Stimulated activated CD4-positive, alpha-beta T cell treated with anti-CD3 and anti-CD28 coated beads, Interleukin-1b, Interleukin-23, amount 100 ng/mL, for 48 hours (primary cell): ENCODE measurements around the gene TESMIN.

Experiments used
- DNase-seq: peaks from one replicate; pipeline ENCODE4 v3.0.0-alpha.2; 2020

The TESMIN gene

DNA sequence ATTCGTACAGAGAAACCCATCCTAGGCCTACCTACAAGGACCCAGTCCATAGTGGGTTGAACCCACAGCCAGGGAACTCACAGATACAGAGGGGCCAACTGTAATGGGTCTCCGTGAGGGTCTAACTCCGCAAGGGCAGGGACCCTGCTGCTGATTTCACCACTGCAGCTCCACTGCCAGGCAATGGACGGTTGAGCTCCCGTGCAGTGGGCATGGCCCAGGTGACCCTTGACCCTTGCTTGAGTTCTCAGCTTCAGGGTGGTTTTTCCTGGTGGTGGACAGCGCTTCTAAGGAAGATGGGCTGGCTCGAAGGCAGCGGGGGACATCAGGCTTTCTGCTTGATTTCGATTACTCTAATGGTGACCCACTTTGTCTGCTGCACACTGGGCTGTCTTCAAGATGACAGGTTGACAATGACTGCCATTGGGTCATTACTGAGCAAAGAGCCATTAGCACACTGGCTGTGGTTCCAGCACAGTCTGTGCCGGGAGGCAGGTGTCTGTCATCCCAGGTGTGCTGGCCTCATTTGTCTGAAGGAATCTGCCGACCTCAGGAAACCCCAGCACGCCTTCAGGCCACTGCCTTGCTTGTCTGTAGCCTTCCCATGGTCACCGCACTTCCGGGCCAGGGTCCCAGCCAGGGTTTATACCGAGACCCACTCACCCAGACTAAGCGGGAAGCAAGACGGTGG lies 70.6 kb downstream of the TESMIN start:
- DNase-seq, result no peak

DNA sequence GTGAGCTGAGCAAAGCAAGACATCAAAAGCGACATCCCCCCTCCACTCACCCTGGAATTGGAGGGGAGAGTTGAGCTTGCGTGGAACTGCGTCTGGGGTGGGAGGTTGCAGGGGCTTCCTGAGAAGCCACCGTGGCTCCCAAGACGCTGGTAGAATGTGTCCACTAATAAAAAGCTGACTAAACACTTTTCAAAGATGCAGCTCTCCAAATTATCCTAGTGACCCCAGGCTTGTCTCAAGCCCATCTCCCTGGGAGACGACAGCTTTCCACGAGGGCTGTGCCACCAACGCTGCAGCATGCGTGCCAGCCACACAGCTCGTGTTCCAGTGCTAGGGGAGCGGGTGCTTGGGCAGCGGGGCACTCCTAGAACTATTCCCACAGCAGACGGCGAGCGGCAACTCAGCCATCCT lies 73.3 kb downstream of the TESMIN start:
- no peak for DNase-seq

DNA sequence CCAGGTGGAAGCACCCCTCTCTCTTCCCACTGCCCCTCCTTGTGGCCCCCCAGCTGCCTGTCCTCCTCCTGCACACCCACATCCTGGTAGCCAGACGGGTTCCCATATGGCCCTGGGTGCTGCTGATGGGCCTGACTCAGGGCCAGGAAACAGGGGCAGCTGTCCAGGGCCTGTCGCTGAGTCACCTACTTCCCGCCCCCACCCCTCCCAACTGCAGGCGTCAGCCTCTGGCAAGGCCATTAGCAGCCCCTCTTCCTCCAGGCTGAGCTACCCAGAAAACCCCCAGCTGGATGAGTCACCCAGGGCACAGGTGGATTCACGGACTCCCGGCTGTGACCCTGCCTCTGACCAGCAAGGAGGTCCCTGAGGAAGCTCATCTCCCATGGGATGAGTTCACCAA lies 73.9 kb downstream of the TESMIN start:
- DNase-seq, result no peak

DNA sequence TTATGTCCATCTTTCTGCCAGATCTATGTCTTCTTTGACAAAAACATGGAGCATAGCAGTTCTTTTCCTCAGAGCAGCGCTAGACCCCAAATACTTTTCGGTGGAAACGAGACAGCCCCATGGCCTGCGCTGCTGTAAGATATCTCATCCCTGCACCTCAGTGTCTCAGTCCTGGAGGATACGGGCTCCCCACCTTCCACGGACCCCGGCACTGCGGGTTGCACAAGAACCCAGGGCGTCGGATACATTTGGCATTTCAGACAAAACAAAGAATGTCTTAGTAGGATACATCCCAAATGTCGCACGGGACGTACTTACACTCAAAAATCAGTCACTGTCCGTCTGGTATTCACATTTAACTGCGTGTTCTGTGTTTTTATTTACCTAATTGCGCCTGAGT lies 76.9 kb downstream of the TESMIN start:
- DNase-seq, result no peak

DNA sequence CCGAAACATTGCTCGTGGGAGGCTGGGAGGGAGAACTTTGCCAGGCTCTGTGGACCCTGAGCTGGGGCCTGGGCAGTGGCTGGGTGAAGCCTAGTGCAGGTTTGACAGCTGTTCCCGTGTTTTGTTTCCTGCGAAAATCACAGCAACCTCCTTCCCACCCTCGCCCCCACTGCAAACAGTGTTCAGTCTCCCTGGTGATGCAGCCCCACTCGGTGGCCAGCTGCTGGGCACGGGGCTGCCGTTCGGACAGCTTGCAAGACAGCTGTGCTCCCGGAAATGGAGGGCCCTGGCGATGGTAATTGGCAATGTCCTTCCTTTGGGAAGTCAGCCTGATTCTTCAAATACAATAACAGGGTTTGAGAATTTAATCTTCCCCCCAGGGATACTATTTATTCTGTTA lies 77.3 kb downstream of the TESMIN start:
- no peak for DNase-seq

DNA sequence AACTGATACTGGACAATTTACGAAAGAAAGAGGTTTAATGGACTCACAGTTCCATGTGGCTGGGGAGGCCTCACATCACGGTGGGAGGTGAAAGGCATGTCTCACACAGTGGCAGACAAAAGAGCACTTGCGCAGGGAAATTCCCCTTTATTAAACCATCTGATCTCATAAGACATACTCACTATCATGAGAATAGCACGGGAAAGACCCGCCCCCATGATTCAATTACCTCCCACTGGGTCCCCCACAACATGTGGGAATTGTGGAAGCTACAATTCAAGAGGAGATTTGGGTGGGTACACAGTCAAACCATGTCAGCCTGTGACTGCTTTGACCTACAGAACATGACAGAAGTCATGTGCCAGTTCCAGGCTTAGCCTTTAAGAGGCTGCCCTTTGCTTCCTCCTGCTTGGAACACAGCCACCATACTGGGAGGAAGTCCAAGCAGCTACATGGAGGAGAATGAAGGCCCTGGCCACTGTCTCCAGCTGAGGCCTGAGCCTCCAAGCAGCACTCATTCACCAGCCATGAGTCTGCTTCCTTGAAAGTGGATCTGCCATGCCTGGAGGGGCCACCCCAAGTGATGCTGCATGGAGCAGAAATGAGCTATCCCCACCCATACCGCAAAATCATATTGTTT lies 77.9 kb downstream of the TESMIN start:
- no peak for DNase-seq

DNA sequence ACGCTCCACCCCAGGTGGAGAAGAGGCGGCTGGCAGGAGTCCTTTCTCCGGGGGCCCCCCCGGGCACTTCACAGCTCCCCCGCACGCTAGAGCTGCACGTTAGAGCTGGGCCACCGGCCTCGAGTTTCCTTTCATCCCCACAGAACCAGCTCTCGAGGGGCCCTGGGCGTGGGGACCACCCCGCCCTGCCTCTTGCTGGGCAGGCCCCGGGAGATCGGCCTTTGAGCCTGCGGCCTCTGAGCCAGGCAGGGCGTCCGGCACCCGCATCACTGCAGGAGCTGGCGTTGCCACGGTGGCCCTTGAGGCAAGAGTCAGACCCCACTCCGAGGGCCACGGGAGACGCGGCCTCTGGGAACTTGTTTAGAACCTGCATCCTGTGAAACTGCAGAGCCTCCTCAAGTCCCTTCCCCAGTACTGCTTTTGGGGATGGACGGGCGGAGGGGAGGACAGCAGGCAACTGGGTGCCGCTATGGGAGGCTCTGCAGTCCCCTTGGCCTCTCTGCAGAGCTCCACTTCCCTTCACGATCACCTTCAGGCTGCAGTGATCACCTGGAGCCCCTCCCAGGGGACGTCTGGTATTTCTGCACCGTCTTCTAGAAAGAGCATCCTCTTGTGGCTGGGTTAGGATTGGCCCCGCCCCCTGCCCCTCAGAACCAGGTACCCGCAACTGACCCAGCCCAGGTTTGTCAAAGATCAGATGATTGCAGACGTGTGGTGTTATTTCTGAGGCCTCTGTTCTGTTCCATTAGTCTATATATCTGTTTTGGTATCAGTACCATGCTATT lies 80.9 kb downstream of the TESMIN start:
- DNase-seq, result no peak

DNA sequence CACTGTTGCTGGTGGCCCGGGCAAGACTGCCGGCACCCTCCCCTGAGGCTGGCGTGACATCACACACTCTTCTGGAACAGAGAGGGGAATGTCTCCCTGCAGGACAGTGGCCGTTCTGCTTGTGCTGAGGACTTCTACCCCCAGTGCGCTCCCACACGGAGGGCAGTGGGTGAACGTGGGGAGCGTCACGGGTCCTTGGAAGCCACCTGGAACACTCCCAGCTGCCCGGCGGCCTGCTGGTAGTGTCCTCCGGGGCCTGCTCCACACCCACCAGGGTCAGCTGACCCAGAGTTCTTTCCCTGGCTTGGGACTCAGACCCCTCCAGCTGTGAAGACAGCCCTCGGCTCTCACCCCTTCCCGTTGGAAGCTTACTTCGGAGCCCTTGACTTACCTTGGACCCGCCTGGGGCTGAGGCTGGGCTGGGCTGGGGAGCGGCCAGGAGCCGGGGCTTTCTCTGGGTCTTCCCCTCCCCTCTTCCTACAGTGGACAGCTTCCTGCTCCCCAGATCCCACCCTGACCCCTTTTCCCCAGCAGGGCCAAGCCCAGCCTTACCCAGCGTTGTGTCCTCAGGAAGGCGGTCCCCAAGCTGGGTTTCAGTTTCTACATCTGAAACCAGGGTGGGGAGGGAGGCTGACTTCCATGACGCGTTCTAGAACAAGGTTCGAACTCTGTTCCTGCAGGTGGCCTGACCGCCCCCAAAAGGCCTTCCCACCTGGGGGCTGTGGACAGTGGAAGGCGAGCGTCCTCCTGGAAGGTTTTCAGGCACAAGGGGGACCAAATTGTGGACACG lies 81.8 kb downstream of the TESMIN start:
- no peak for DNase-seq

DNA sequence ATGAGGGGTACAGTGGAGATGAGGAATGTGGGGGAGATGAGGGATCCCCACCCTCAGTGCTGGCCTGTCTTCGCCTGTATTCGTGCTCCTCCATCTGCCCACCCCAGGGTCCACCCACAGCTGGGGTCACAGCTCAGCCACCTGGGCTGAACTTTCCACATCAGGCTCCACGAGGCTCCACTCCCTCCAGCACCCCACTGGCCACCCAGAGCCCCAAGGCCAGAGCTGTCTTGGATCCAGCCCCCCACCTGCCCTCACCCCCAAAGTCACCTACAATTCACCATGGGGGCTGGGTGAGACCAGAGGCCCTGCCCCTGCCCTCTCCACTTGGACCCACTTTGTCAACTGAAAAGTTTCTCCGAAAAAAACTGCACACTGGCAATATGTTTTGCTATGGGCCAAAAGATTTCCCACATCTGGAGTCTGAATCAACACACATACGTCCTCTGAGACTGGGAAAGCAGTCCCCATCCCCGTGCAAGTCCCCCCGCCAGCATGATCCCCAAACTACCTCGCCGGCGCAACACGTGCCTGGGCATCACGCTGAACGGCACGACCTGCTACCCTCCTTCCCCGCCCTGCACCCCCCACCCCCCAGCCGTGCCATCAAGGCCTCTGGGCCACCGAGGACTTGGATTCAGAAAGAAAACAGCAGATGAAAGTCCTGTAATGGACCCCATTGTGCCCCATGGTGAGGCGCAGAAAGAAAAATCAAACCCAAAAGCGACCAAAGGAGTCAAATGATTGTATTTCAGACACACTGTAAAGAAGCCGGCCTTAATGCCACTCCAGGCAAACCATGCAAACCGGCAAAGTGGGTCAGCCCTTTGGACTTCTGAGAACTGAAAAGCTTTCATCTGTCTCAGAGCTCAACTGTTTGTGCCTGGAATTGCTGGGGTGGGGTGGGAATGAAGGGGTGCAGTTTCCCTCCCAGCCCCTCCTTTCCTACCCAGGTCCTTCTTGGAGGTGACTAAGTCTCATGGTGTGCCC lies 83.5 kb downstream of the TESMIN start:
- DNase-seq, result no peak

DNA sequence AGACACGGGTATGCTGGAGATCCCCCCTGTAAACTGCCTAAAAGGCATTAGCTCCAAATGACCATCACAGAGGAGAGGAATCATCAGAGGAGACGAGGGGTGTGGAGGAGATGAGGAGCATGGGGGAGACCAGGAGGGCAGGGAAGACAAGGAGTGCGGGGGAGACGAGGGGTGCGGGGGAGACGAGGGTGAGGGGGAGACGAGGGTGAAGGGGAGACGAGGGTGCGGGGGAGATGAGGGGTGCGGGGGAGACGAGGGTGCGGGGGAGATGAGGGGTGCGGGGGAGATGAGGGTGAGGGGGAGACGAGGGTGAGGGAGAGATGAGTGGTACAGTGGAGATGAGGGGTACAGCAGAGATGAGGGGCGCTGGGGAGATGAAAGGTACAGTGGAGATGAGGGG lies 84.5 kb downstream of the TESMIN start:
- no peak for DNase-seq

DNA sequence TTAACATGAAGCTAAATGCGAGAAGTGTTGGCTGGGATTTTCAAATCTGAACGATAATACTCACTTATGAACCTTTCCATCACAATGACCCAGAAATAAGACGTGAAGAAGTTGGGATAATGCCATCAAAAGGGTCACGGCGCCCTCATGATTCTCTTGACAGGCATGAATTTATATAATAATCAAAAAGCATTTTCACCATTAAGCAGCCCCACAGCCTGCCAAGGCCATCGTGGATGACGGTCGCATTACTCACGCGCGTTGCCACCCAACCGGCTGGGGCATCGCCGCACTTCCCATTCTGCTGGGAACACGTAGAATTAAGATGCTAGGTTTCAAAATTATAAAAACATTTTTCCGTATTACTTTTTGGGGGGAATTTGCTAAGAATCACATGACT lies 85.9 kb downstream of the TESMIN start:
- no peak for DNase-seq

DNA sequence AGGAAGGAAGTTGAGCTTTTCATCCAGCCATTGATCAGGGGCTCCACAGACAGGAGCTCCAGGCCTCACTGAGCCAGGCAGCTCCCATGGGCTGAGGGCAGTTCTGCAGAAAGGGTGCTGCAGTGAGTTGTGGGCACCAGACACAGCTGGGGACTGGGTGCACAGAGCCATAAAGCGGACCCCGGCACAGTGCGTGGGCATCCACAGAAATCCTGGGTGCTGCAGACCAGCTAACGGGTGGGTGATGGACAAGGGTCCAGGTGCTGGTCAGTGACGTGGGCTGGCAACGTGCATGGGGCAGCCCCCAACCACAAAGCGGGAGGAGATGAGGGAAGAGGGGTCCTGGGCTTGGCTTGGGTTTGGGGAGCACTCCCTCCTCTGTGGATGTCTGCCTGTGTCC lies 86.4 kb downstream of the TESMIN start:
- no peak for DNase-seq

DNA sequence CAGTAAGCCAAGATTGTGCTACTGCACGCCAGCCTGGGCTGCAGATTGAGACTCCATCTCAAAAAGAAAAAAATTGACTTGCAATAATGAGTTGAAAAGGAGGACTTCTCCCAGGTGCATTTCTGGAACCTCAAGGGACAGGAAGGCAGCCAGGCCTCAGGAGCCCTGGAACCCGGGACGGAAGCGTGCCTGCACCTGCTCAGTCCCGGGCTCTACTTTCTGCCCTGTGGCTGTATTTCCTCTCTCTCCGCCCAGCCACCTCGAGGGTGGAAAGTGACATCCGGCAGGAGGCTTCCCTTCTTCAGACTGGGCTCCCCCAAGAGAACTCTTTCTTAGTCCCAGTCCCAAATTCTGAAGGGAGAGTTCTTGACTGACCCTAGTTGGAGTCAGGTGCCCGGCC lies 87.2 kb downstream of the TESMIN start:
- no peak for DNase-seq

DNA sequence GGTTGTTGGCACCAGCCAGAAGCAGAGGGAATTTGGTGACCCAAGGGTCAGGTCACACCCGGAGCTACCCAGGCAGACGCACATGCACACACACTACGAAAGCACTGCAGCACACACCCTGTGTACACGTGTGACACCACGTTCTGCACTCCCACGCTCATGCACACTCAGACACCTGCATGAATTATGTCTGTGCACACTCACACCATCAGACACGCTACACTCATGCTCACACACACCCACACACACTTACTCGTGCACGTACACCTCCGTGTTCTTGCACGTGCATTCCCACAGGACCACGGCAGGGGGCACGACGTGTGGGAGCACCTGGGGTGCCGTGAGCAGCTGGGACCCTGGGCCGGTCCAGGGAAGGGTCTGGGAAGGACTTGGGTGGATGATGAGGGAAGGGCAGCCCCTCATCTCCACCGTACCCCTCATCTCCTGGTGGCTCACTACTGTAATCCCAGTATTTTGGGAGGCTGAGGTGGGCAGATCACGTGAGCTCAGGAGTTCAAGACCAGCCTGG lies 87.8 kb downstream of the TESMIN start:
- DNase-seq, result no peak

DNA sequence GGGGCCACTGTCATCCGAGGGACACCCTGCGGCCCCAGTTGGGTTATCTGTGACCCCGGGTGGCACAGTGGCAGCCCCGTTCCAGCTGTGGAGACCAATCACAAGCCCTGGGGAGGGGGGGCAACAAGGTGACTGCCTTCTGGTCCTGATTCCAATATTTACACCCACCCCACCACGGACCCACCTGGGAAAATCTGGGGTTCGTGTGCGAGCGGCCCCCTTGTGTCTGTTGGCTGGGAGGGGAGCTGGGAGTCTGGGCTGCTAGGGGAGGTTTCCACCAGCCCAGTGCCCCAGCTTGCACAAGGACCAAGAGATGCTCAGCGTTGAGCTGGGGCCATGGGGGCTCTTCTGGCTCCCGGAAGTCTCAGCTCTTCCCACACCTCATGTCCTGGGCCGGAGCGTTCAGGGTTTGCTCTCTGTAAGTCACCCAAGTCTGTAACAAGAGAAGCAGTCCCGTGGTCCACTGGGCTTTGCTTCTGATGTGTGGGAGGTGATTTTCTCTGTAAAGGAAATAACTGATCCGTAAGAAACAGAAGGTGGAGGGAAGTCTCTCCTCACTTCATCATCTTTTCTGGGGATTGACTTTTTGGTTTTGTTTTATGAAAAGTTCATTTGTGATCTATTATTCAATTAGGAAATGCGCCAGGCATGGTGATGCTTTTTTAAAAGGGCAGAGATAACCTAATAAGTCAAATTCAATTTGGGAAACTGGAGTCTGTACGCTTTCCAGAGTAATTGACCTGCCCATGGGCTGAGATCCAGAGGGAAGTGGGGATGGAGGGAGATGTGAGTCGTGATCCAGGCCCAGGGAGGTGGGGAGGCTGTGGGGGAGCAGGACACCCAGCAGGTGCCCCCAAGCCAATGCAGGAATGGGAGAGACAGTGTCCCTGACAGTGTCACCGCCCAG lies 89.4 kb downstream of the TESMIN start:
- no peak for DNase-seq

DNA sequence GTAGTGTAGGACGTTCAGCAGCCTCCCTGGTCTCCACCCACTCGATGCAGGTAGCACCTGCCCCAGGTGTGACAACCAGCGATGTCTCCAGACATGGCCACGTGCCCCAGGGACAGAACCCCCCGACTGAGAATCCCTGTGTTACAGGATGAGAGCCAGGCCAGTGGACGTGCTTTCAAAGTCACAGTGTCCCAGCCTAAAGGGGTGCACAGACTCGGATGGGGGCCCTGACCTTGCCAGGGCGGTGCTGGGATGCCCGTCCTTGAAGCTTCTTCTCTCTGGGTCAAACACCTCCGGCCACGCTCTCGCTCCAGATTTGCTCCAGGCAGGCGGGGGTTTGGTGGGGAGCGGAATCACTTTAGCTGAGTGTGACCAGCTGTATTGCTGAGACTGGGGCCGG lies 90.3 kb downstream of the TESMIN start:
- no peak for DNase-seq

DNA sequence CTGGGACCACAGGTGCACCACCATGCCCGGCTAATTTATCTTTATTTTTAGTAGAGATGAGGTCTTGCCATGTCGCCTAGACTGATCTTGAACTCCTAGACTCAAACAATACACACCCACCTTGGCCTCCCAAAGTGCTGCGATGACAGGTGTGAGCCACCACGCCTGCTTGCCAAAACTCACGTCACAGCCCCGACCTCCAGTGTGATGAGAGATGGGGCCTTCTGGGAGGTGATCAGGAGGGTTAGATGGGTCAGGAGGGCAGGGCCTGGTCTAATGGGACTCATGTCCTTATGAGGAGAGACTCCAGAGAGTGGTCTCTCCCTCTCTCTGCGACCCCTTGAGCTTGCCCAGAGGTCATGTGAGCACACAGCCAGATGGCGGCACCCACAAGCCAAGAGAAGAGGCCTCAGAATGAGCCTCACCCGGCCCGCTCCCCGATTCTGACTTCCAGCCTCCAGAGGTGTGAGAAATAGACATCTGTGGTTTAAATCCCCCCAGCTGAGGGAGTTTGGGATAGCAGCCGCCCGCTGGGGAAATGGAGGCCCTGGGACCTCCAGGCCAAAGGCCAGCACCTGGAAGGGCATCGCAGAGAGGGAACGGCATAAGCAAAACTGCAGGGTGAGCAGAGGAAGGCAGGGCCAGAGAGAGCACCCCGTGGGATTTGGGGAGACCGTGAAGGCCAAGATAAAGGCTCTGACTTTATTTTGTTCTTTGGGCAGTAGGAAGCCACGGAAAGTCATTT lies 91.1 kb downstream of the TESMIN start:
- no peak for DNase-seq

DNA sequence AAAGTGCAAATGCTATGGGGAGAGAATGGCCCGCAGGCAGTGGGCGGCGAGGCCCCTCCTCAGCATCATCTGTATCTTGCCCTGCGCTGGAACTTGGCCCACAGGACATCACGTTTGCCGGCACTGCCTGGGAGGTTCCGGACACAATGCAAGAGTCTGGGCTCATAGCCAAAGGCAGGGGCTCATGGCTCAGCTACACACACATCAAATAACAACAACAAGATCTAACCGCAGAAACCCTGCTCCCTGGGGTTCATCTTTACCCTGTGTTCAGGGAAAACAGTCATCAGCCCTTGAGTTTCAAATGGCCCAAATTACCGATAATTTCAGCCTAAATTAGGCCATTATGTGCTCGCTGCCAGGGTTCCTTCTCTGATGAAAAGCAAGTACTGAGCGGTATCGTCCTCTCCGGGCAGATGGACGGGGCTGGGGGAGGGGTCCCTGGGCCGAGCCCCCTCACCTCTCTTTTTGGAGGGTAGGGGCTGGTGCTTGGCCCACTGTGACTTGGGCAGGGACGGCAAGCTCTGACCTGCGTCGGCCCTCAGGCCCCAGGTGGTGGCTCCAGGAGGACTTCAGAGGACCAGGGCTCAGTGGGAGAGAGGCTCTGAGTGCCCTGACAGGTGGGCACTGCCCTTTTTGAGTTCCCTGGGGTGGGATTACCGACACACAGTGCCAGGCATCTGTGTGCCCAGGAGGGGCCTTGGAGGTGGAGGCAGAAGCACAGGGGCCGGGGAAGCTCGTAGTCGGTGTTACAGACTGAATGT lies 92.0 kb downstream of the TESMIN start:
- no peak for DNase-seq

DNA sequence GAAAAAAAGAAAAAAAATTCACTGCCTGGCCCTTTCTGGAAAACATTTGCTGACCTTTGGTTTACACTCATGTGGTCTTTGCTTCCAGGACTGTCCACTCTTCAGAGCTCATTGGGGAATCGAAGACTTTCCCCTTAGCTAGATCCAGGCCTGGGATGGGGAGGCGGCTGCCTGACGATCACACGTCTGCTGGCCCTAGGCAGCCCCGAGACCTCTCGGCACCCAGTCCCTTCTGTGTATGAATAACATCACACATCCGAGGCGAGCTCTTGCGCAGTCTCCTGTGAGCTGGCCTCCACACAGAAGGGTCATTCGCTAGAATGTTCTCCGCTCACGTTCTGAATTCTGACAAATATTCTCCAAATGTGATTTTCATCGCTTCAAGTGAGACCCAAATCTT lies 92.7 kb downstream of the TESMIN start:
- DNase-seq, result no peak
